Ectodermal cell (in vitro differentiated cells): Measurements from ENCODE around the gene ANKLE1.

ENCODE experiments used
- H3K27ac ChIP-seq: 2 replicates; pipeline ENCODE4 v1.7.0; 2013; ENCODE audit warnings: mild to moderate bottlenecking, low read depth, low read length; ENCODE audit not compliant: insufficient read depth, poor library complexity, severe bottlenecking
- H3K27me3 ChIP-seq: 2 replicates; pipeline ENCODE4 v1.7.0; 2013; ENCODE audit warnings: mild to moderate bottlenecking, low read length; ENCODE audit not compliant: insufficient read depth, control insufficient read depth, poor library complexity, severe bottlenecking
- H3K36me3 ChIP-seq: one replicate; pipeline ENCODE4 v1.7.0; 2013; ENCODE audit warnings: low read length; ENCODE audit not compliant: control insufficient read depth, insufficient read depth
- H3K4me1 ChIP-seq: one replicate; pipeline ENCODE4 v1.7.0; 2013; ENCODE audit warnings: low read length; ENCODE audit not compliant: control insufficient read depth, insufficient read depth
- H3K4me3 ChIP-seq: 2 replicates; pipeline ENCODE4 v1.7.0; 2013; ENCODE audit warnings: low read depth, low read length, control low read depth; ENCODE audit not compliant: insufficient read depth
- H3K9me3 ChIP-seq: 2 replicates; pipeline ENCODE4 v1.7.0; 2013; ENCODE audit warnings: mild to moderate bottlenecking, low read length, moderate library complexity; ENCODE audit not compliant: control insufficient read depth
- WGBS, 2 experiments: methylation state at CpG; one replicate each; pipeline ENCODE4 v1.1.7; 2013; ENCODE audit warnings: missing lambda C conversion rate in 2 of 2; 5-methylcytosine and 5-hydroxymethylcytosine counted together

The ANKLE1 gene

DNA sequence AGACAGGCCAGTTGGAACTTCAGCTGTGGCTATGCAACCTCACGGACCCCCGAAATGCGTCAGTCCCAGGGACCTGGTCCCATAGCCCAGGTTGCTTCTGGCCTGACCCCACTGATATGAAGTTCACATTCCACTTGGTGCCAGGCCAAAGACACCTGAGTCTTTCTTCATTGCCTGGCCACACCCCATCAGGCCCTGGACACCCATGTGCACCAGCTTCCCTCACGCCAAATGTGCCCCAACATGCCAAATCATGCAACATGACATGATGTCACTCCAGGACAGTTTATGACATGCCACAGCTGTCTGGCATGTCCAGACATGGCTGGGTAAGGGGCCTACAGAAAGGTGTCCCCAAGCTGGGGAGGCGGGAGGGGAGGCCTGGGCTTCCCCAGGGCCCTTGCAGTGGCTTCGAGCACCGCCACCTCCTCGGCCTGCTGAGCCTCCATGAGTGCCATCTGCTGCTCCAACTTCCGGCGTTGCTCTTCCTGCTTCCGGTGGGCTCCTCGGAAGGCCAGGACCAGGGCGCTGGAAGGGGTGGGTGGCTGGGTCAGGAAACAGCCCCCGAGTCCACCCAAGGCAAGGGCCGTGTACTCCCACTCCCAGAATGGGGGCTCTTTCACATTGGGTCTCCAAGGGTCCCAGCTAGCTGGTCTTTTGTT, 31.7 kb upstream of the ANKLE1 start:
- peaks cover 20% of the 10 kb centered on the region for H3K4me1 ChIP-seq
- WGBS, 2 experiments: 92 to 94% methylated on average over 15 of the region's 15 CpGs

DNA sequence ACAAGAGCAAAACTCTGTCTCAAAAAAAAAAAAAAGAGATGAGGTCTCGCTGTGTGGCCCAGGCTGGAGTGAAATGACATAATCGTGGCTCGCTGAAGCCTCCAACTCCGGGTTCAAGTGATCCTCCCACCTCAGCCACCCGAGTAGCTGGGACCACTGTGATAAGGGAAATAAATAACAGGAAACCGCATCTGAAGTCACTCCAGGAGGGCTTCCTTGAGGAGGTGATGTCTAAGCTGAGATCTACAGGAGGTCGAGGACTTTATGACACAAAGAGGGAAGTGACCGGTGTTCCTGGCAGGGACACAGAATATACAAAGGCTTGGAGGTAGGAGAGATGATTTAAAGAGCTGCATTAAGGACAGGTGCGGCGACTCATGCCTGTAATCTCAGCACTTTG, 27.1 kb upstream of the ANKLE1 start:
- WGBS, 2 experiments: 91% methylated on average over 10 of the region's 10 CpGs
- no peaks in the 10 kb centered on the region for H3K4me1 ChIP-seq
- no peaks in the 10 kb centered on the region for H3K27me3 ChIP-seq
- H3K36me3 ChIP-seq: no peaks in the 10 kb centered on the region
- no peaks in the 10 kb centered on the region for H3K9me3 ChIP-seq
- no peak overlapping the region for H3K4me3 ChIP-seq
- H3K27ac ChIP-seq: no peak overlapping the region

More for the DNA sequence above, 31.7 kb upstream of the ANKLE1 start:
- H3K27me3 ChIP-seq: no peaks in the 10 kb centered on the region
- no peaks in the 10 kb centered on the region for H3K9me3 ChIP-seq
- H3K36me3 ChIP-seq: no peaks in the 10 kb centered on the region
- no peak overlapping the region for H3K4me3 ChIP-seq
- H3K27ac ChIP-seq: no peak overlapping the region

DNA sequence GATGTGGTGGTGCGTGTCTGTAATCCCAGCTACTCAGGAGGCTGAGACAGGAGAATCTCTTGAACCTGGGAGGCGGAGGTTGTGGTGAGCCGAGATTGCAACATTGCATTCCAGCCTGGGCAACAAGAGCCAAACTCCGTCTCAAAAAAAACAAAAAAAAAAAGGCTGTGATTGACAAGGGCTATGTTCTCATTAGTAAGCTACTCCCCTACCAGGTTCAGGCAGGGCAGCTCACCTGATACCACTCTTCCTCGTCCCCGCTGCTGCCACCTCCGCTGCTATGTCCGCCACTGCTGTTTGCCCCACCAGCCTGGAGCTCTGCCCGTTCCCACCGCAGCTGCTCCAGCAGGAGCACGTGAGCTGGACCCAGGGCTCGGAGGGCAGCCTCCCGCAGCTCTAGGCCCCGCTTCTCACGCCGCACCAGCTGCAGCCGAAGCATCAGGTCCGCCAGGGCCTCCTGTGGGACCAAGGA, 26.5 kb upstream of the ANKLE1 start:
- H3K9me3 ChIP-seq: no peaks in the 10 kb centered on the region
- H3K4me3 ChIP-seq: no peak overlapping the region
- H3K36me3 ChIP-seq: no peaks in the 10 kb centered on the region
- H3K27ac ChIP-seq: no peak overlapping the region
- no peaks in the 10 kb centered on the region for H3K27me3 ChIP-seq
- WGBS, 2 experiments: 88 to 90% methylated on average over 18 of the region's 18 CpGs
- no peaks in the 10 kb centered on the region for H3K4me1 ChIP-seq

DNA sequence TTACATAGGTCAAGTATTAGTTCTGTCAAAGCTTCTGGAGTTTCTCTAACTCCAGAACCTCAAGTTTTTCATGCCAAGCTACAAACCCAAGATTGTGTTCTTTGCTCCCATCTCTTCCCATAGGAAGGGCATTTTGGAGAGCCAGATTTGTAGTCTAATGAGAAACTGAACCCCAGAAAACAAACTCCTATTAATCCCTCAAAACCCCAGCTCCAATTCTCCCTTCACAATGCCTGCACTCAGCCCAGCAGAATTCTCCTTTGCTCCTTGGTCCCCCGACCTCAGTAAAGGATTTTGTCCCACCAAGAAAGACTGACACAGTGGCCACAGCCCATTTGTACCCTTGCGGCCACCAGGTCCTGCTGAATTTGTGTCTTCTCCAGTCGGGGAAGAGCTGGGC, 25.6 kb upstream of the ANKLE1 start:
- WGBS, 2 experiments: 88 to 89% methylated on average over 3 of the region's 3 CpGs
- Histone ChIP-seq H3K36me3 (no peaks in the 10 kb centered on the region), H3K27ac (no peak overlapping the region), H3K4me3 (no peak overlapping the region), H3K4me1 (no peaks in the 10 kb centered on the region), H3K27me3 (no peaks in the 10 kb centered on the region), H3K9me3 (no peaks in the 10 kb centered on the region)

DNA sequence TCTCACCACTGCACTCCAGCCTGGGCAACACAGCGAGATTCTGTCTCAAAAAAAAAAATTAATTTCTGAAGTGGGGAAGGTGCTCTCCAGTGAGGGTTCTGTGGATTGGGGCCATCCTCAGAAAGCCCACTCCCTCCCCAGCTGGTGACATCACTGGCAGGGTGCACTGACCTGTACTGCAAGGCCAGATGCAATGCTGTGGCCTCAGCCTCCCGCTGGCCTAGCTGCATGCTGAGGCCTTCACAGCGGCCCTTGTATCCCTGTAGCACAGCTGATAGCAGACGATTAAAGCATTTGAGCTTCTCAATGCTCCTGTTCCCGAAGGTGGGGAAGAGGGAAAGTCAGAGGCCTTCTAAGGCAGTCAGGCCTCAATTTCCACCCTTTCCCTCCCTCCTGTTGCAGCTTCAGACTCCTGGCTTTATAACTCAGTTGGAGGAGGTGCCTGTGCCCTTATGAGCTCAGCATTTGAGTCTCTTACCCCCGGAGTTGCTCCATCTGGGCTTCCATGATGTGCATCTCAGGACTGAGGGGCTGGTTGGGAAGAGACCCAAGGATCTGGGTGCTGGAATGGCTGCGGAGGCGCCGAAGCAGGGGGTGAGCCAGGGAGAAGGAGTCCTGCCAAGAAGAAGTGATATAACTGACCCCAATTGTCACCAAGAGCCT, 22.5 kb upstream of the ANKLE1 start:
- H3K36me3 ChIP-seq: no peaks in the 10 kb centered on the region
- H3K27me3 ChIP-seq: no peaks in the 10 kb centered on the region
- H3K4me1 ChIP-seq: no peaks in the 10 kb centered on the region
- no peak overlapping the region for H3K27ac ChIP-seq
- no peaks in the 10 kb centered on the region for H3K9me3 ChIP-seq
- 93 to 94% methylated on average over 9 of the region's 9 CpGs for WGBS, 2 experiments
- no peak overlapping the region for H3K4me3 ChIP-seq

DNA sequence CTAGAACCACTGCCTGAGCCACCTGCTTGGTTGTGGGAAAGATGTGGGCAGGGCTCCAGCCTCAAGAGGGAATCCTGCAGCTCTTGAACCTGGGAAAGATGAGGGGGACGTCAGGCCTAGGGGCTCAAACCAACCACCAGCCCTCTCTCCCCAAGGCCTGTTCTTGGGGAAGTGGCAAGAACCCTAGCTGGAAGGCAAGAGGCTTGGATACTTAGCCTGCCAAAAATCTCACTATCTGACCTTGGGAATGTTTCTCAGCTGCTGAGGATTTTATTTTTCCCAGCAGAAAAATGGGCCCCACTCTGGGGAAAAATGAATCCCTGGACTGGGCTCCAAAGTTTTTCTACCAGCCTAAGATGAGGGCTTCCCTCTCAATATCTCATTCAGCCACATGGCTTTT, 21.8 kb upstream of the ANKLE1 start:
- no peaks in the 10 kb centered on the region for H3K36me3 ChIP-seq
- H3K27ac ChIP-seq: no peak overlapping the region
- WGBS, 2 experiments: 70 to 86% methylated on average over 1 of the region's 1 CpG
- H3K4me3 ChIP-seq: no peak overlapping the region
- no peaks in the 10 kb centered on the region for H3K4me1 ChIP-seq
- H3K27me3 ChIP-seq: no peaks in the 10 kb centered on the region
- no peaks in the 10 kb centered on the region for H3K9me3 ChIP-seq

DNA sequence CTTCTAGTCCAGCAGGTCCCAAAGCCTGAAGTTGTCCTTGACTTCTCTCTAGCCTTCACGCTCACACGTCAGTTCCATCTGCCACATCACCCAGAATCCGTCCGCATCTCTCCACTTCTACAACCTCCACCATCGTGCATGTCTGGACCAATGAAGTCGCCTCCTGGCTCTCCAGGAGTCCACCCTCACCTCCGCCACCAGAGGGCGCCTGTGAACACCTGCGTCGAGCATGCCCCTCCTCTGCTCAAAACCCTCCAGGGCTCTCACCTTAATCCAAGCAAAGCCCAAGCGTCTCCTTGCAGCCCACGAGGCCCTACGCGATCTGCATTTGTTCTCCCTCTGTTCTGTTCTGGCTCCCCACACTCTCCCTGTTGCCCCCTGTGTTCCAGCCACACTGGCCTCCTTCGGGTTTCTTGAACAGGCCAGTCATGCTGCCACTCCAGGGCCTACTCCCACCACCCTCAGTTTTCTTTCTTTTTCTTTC, 20.8 kb upstream of the ANKLE1 start:
- no peaks in the 10 kb centered on the region for H3K4me1 ChIP-seq
- WGBS, 2 experiments: 19 to 22% methylated on average over 15 of the region's 15 CpGs
- no peaks in the 10 kb centered on the region for H3K9me3 ChIP-seq
- H3K27ac ChIP-seq: no peak overlapping the region
- H3K27me3 ChIP-seq: no peaks in the 10 kb centered on the region
- H3K4me3 ChIP-seq: no peak overlapping the region
- H3K36me3 ChIP-seq: no peaks in the 10 kb centered on the region

DNA sequence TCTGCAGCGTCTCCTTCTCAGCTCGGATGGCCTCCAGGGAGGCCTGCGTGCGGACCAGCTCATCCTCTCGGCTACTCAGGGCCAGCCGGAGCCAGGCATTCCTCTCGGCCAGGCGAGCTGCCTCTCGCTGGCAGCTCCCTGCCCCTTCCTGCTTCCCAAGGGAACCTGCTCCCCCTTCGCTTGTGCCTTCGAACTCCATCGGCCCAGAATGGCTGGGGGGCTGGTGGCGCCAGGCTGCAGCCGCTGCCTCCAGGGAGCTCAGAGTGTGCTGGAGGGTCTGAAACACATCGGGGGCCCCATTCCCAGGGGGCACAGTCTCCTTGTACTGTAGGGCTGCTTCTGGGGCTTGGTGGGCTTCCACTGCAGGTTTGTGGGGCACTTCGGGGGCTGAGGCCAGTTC, 19.1 kb upstream of the ANKLE1 start:
- no peak overlapping the region for H3K27ac ChIP-seq
- 85 to 89% methylated on average over 16 of the region's 16 CpGs for WGBS, 2 experiments

DNA sequence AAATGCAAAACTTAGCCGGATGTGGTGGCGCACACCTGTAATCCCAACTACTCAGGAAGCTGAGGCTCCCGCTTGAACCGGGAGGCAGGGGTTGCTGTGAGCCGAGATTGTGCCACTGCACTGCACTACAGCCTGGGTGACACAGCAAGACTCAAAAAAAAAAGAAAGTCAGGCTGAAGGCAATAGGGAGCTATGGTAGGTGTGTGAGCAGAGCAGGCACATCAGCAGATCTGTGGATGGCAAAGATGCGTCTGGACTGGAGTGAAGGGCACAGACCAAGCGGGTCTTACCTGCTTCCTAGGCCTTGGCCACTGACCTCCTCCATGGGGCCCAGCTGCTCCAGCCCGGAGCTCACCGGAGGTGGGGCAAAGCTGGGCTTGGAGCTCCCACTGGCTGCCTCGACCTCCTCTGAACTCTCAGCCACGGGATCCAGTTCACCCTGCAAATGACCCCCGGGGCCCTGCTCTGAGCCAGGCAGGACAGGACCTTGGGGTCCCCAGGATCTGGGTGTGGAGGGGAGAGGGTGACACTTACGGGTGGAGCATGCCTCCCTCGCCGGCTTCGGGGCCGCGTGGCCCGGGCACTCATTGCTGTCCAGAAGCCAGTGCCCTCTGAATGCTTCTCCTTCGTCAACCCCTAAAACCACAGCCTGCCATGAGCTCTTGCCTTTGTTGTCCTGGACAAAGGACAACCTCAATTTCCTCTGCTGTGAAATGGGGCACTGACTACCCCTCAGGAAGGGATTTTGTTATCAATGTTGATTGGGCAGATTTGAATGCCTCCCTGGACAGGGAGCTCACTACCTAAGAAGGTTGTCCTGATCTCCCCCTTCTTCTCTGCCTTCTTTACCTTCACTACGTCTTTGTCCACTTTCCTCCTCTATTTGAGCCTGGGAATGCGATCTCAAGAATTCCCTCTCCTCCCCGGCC, 17.7 kb upstream of the ANKLE1 start:
- H3K27me3 ChIP-seq: no peaks in the 10 kb centered on the region
- WGBS, 2 experiments: 93% methylated on average over 23 of the region's 23 CpGs
- H3K36me3 ChIP-seq: peaks cover 3% of the 10 kb centered on the region
- peaks cover 6% of the 10 kb centered on the region for H3K4me1 ChIP-seq
- no peaks in the 10 kb centered on the region for H3K9me3 ChIP-seq
- H3K4me3 ChIP-seq: no peak overlapping the region
- H3K27ac ChIP-seq: no peak overlapping the region

More for the DNA sequence above, 19.1 kb upstream of the ANKLE1 start:
- Histone ChIP-seq H3K27me3 (no peaks in the 10 kb centered on the region), H3K4me3 (no peak overlapping the region), H3K9me3 (no peaks in the 10 kb centered on the region), H3K36me3 (no peaks in the 10 kb centered on the region), H3K4me1 (no peaks in the 10 kb centered on the region)

DNA sequence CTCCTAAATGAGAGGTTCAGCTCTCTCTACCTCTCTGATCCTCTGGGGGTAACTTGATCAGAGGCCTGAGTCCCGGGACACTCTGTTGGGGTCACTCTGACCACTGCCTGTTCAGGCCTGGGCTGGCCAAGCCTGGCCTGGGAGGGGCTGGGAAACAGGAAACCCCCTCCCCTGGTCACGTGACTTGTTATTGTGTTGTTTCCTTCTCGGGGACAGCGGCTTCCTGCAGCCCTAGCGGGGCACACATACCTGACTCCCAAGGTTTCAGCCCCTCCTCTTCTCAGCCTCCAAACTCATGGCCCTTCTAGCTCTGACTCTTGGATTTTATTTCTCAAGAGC, 17.1 kb upstream of the ANKLE1 start, which contains the start of gene USHBP1:
USHBP1 (minus strand) TSS at position 105 of the 339 bp plus-strand sequence. CDS start 446 bp downstream, outside the sequence.
- peaks cover 6% of the 10 kb centered on the region for H3K36me3 ChIP-seq
- H3K9me3 ChIP-seq: no peaks in the 10 kb centered on the region
- 46 to 51% methylated on average over 5 of the region's 5 CpGs for WGBS, 2 experiments
- H3K4me3 ChIP-seq: no peak within 1 kb of the TSS
- H3K27me3 ChIP-seq: no peaks in the 10 kb centered on the region
- peaks cover 6% of the 10 kb centered on the region for H3K4me1 ChIP-seq
- no peak within 1 kb of the TSS for H3K27ac ChIP-seq
